OCI-LY1 (cell line): ENCODE data around the gene SV2B.

ENCODE experiments used
- H2AFZ ChIP-seq: fragments of 200-600 bp; sonication (generic), shearing (Covaris generic); 2 replicates; pipeline ENCODE4 v1.6.0; 2014; ENCODE audit warnings: antibody characterized with exemption, mild to moderate bottlenecking, low read length
- H3F3A ChIP-seq: fragments of 200-600 bp; sonication (generic), shearing (Covaris generic); 2 replicates; pipeline ENCODE4 v1.6.0; 2014; ENCODE audit warnings: mild to moderate bottlenecking, antibody characterized with exemption, low read length, moderate library complexity; ENCODE audit not compliant: insufficient read depth
- H3K27ac ChIP-seq: fragments of 200-600 bp; sonication (generic); 2 replicates; pipeline ENCODE4 v1.5.1; 2014; ENCODE audit warnings: low read length, mixed run types, mild to moderate bottlenecking, low read depth; ENCODE audit not compliant: poor library complexity, severe bottlenecking
- H3K27me3 ChIP-seq: fragments of 200-600 bp; sonication (generic); 2 replicates; pipeline ENCODE4 v1.6.0; 2014; ENCODE audit warnings: antibody characterized with exemption, mild to moderate bottlenecking, low read length, moderate library complexity; ENCODE audit not compliant: insufficient read depth
- H3K36me3 ChIP-seq: fragments of 200-600 bp; sonication (generic); 2 replicates; pipeline ENCODE4 v1.6.1; 2014; ENCODE audit warnings: mild to moderate bottlenecking, antibody characterized with exemption, low read length, moderate library complexity, mixed read lengths; ENCODE audit not compliant: insufficient read depth
- H3K4me1 ChIP-seq: fragments of 200-600 bp; sonication (generic); 2 replicates; pipeline ENCODE4 v1.5.1; 2014; ENCODE audit warnings: mild to moderate bottlenecking, low read length, moderate library complexity; ENCODE audit not compliant: insufficient read depth, severe bottlenecking
- H3K4me2 ChIP-seq: fragments of 200-600 bp; sonication (generic), shearing (Covaris generic); 2 replicates; pipeline ENCODE4 v1.6.1; 2014; ENCODE audit warnings: low read length
- H3K4me3 ChIP-seq: fragments of 200-600 bp; sonication (generic); 2 replicates; pipeline ENCODE4 v1.5.1; 2014; ENCODE audit warnings: low read length, low read depth, mild to moderate bottlenecking, mixed read lengths; ENCODE audit not compliant: poor library complexity, severe bottlenecking
- H3K79me2 ChIP-seq: fragments of 200-600 bp; shearing (Covaris generic); 2 replicates; pipeline ENCODE4 v1.6.1; 2016; ENCODE audit warnings: mixed run types, low read length, mixed read lengths; ENCODE audit not compliant: insufficient read depth
- H3K9ac ChIP-seq: fragments of 200-600 bp; sonication (generic), shearing (Covaris generic); 2 replicates; pipeline ENCODE4 v1.6.1; 2014; ENCODE audit warnings: mild to moderate bottlenecking, low read length, mixed read lengths
- H3K9me2 ChIP-seq: fragments of 200-600 bp; sonication (generic), shearing (Covaris generic); 2 replicates; pipeline ENCODE4 v1.6.1; 2014; ENCODE audit warnings: low read depth, mild to moderate bottlenecking, low read length, mixed read lengths
- H3K9me3 ChIP-seq: fragments of 200-600 bp; shearing (Covaris generic); 2 replicates; pipeline ENCODE4 v1.6.1; 2014; ENCODE audit warnings: low read length, mixed read lengths
- H4K20me1 ChIP-seq: fragments of 200-600 bp; sonication (generic), shearing (Covaris generic); 2 replicates; pipeline ENCODE4 v1.6.0; 2016; ENCODE audit warnings: mild to moderate bottlenecking, low read length; ENCODE audit not compliant: insufficient read depth
- EZH2 ChIP-seq: fragments of 200-600 bp; sonication (generic), shearing (Covaris generic); IDR thresholded peaks from 2 replicates; pipeline ENCODE4 v1.8.0; 2017; ENCODE audit warnings: borderline replicate concordance, mixed run types, mild to moderate bottlenecking, antibody characterized with exemption, low read length, moderate library complexity, mixed read lengths
- TF ChIP-seq, protein P1 (sequence below): fragments of 200-600 bp; sonication (generic), shearing (Covaris generic); IDR thresholded peaks from 2 replicates; pipeline ENCODE4 v1.5.1; 2017; ENCODE audit warnings: mild to moderate bottlenecking, antibody characterized with exemption, low read length, moderate library complexity, mixed read lengths

Gene SV2B

DNA sequence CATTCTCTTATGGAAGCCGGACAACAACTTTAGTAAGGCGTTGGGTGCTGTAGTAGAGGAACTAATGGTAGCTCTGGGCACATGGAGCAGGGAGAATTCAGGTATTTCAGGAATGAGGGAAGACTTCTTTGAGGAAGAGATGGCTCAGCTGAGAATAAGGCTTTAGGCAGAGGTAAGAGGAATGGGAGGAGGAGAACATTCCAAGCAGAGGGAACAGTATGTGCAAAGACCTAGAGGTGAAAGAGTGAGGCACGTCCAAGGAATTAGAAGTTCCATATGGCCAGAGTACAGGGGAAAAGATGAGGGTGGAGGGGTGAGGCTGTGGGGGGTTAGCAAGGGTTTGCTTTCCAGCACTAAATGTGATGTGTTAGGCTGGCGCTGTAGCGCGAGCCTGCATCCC is 1.6 kb upstream of the SV2B start:
- Histone ChIP-seq H3K4me1 (no peaks in the 10 kb centered on the region), H3K79me2 (no peaks in the 10 kb centered on the region), H3K4me3 (no peak overlapping the region), H3K4me2 (no peak overlapping the region), H3K27me3 (no peaks in the 10 kb centered on the region), H3K9ac (no peak overlapping the region), H3K36me3 (no peaks in the 10 kb centered on the region), H2AFZ (no peak overlapping the region), H3F3A (no peaks in the 10 kb centered on the region), H3K9me2 (no peaks in the 10 kb centered on the region), H4K20me1 (no peaks in the 10 kb centered on the region), H3K27ac (no peak overlapping the region), H3K9me3 (no peaks in the 10 kb centered on the region)
- TF ChIP-seq EZH2: no peak
- TF ChIP-seq, protein P1, sequence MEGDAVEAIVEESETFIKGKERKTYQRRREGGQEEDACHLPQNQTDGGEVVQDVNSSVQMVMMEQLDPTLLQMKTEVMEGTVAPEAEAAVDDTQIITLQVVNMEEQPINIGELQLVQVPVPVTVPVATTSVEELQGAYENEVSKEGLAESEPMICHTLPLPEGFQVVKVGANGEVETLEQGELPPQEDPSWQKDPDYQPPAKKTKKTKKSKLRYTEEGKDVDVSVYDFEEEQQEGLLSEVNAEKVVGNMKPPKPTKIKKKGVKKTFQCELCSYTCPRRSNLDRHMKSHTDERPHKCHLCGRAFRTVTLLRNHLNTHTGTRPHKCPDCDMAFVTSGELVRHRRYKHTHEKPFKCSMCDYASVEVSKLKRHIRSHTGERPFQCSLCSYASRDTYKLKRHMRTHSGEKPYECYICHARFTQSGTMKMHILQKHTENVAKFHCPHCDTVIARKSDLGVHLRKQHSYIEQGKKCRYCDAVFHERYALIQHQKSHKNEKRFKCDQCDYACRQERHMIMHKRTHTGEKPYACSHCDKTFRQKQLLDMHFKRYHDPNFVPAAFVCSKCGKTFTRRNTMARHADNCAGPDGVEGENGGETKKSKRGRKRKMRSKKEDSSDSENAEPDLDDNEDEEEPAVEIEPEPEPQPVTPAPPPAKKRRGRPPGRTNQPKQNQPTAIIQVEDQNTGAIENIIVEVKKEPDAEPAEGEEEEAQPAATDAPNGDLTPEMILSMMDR: no peak

GRCh38 chr15:91099616-91099994 is 452 bp upstream of the SV2B start:
- no peak overlapping the region for H3K4me3 ChIP-seq
- H3K9me2 ChIP-seq: no peaks in the 10 kb centered on the region
- no peaks in the 10 kb centered on the region for H3K36me3 ChIP-seq
- H3K27ac ChIP-seq: no peak overlapping the region
- no peak overlapping the region for H3K4me2 ChIP-seq
- H3F3A ChIP-seq: no peaks in the 10 kb centered on the region
- H3K27me3 ChIP-seq: no peaks in the 10 kb centered on the region
- TF ChIP-seq, protein P1: no peak
- TF ChIP-seq EZH2: no peak
- H4K20me1 ChIP-seq: no peaks in the 10 kb centered on the region
- H2AFZ ChIP-seq: no peak overlapping the region
- no peaks in the 10 kb centered on the region for H3K4me1 ChIP-seq
- H3K9me3 ChIP-seq: no peaks in the 10 kb centered on the region
- no peak overlapping the region for H3K9ac ChIP-seq
- no peaks in the 10 kb centered on the region for H3K79me2 ChIP-seq

DNA sequence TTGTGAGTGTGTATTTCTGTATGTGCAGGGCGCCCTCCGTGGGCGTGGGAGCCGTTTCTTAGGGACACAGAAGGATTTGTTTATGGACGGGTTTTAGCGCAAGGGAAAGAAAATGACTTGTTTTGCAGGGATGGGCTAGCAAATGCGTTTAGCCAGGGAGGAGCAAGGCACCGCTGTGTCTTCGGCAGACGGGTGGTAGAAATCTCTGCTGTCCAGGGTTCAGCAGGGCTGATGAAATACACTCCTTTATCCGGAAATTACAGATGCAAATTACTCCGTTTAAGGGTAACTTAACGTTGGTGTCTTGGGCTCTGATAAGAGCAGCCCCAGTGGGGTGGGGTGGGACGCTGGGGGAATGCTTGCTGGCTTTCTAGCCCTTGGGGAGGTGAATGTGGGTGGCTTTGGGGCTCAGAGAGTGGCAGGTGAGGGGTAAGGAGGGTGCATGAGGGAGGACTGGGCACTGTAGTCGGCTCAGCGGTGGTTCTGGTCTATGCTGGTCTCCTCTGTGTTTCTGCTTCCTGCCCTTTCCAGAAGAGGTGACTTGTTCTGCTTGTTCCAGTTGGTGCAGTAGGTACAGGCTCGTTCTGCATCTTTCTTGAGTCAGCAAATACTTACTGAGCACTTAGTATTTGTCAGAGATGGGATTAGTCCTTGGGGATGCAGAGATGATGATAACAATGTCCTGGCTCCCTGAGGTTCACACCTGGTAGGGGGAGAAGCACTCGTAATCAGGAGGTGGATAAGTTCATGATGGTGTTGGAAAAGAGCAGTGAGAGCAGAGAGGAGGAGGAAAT is 954 bp downstream of the SV2B start:
- no peak overlapping the region for H3K4me2 ChIP-seq
- no peak overlapping the region for H2AFZ ChIP-seq
- no peaks in the 10 kb centered on the region for H3K79me2 ChIP-seq
- H3K27me3 ChIP-seq: no peaks in the 10 kb centered on the region
- H3K36me3 ChIP-seq: no peaks in the 10 kb centered on the region
- no peak overlapping the region for H3K27ac ChIP-seq
- H3K4me1 ChIP-seq: no peaks in the 10 kb centered on the region
- H3F3A ChIP-seq: no peaks in the 10 kb centered on the region
- no peaks in the 10 kb centered on the region for H3K9me3 ChIP-seq
- TF ChIP-seq, protein P1: no peak
- TF ChIP-seq EZH2: no peak
- H4K20me1 ChIP-seq: no peaks in the 10 kb centered on the region
- no peak overlapping the region for H3K9ac ChIP-seq
- no peak overlapping the region for H3K4me3 ChIP-seq
- no peaks in the 10 kb centered on the region for H3K9me2 ChIP-seq
